ENCODE data around the gene ASAP2.

The ASAP2 gene

DNA sequence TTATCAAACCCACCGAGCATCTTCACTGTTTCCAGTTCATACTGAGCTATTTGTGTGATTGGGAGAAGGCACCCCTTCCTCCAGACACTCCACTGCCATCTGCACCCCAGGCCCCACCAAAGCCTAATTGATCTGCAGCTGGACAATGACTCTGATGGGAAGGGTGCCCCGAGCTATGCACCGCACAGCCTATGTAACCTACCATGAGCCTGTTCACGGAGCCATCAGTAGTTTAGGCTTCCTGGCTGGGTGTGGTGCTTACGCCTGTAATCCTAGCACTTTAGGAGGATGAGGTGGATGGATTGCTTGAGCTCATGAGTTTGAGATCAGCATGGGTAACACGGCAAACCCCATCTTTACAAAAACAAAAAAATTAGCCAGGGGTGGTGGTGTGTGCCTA lies 17.8 kb upstream of the ASAP2 start:
- Histone ChIP-seq H3K4me3 (replicated peaks; ENCODE audit: insufficient read depth, low read length) (no peak overlapping the region), H3K27me3 (ENCODE audit: insufficient read depth, poor library complexity, severe bottlenecking) (no peaks in the 10 kb centered on the region), H3K27ac (replicated peaks) (no peak overlapping the region)
- TF ChIP-seq POLR2AphosphoS5 (IDR thresholded peaks at IDR 0.05; ENCODE audit: low read depth) (no peak), GABPA (IDR thresholded peaks at IDR 0.05; ENCODE audit: low read depth) (no peak), SPI1 (IDR thresholded peaks at IDR 0.05; ENCODE audit: borderline replicate concordance, low read depth) (no peak)
- TF ChIP-seq, protein P1, sequence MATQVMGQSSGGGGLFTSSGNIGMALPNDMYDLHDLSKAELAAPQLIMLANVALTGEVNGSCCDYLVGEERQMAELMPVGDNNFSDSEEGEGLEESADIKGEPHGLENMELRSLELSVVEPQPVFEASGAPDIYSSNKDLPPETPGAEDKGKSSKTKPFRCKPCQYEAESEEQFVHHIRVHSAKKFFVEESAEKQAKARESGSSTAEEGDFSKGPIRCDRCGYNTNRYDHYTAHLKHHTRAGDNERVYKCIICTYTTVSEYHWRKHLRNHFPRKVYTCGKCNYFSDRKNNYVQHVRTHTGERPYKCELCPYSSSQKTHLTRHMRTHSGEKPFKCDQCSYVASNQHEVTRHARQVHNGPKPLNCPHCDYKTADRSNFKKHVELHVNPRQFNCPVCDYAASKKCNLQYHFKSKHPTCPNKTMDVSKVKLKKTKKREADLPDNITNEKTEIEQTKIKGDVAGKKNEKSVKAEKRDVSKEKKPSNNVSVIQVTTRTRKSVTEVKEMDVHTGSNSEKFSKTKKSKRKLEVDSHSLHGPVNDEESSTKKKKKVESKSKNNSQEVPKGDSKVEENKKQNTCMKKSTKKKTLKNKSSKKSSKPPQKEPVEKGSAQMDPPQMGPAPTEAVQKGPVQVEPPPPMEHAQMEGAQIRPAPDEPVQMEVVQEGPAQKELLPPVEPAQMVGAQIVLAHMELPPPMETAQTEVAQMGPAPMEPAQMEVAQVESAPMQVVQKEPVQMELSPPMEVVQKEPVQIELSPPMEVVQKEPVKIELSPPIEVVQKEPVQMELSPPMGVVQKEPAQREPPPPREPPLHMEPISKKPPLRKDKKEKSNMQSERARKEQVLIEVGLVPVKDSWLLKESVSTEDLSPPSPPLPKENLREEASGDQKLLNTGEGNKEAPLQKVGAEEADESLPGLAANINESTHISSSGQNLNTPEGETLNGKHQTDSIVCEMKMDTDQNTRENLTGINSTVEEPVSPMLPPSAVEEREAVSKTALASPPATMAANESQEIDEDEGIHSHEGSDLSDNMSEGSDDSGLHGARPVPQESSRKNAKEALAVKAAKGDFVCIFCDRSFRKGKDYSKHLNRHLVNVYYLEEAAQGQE (IDR thresholded peaks at IDR 0.05; ENCODE audit: insufficient replicate concordance, low read depth) = no peak
- TF ChIP-seq, protein P2, sequence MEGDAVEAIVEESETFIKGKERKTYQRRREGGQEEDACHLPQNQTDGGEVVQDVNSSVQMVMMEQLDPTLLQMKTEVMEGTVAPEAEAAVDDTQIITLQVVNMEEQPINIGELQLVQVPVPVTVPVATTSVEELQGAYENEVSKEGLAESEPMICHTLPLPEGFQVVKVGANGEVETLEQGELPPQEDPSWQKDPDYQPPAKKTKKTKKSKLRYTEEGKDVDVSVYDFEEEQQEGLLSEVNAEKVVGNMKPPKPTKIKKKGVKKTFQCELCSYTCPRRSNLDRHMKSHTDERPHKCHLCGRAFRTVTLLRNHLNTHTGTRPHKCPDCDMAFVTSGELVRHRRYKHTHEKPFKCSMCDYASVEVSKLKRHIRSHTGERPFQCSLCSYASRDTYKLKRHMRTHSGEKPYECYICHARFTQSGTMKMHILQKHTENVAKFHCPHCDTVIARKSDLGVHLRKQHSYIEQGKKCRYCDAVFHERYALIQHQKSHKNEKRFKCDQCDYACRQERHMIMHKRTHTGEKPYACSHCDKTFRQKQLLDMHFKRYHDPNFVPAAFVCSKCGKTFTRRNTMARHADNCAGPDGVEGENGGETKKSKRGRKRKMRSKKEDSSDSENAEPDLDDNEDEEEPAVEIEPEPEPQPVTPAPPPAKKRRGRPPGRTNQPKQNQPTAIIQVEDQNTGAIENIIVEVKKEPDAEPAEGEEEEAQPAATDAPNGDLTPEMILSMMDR (IDR thresholded peaks at IDR 0.05; ENCODE audit: insufficient read depth, low read length) = no peak
- DNase-seq (ENCODE audit: low read depth in 1 of 2, low spot score in 1 of 2) = no peak

DNA sequence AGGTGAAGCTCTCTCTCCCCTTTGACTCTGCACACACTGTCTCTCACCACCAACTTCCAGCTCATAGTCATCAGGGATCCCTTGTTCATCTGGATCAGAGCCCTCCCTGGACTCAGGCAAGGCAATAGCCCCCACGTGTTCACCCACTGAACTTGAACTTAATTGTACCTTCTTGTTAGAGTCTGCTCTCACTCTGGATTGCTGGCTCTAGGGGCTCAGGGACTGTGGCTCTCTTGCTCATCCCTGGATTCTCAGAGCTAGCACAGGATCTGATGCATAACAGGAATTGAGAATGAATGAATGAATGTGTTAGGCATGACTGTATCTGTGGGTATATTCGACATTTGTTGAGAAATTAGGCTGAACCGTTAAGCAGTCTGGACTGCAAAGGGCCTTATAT lies 16.7 kb upstream of the ASAP2 start:
- no peak for TF ChIP-seq POLR2AphosphoS5 (IDR thresholded peaks at IDR 0.05; ENCODE audit: low read depth)
- TF ChIP-seq, protein P2 (IDR thresholded peaks at IDR 0.05; ENCODE audit: insufficient read depth, low read length) = no peak
- no peak for DNase-seq (ENCODE audit: low read depth in 1 of 2, low spot score in 1 of 2)
- H3K27ac ChIP-seq (replicated peaks) = no peak overlapping the region
- H3K27me3 ChIP-seq (ENCODE audit: insufficient read depth, poor library complexity, severe bottlenecking) = no peaks in the 10 kb centered on the region
- H3K4me3 ChIP-seq (replicated peaks; ENCODE audit: insufficient read depth, low read length) = no peak overlapping the region

DNA sequence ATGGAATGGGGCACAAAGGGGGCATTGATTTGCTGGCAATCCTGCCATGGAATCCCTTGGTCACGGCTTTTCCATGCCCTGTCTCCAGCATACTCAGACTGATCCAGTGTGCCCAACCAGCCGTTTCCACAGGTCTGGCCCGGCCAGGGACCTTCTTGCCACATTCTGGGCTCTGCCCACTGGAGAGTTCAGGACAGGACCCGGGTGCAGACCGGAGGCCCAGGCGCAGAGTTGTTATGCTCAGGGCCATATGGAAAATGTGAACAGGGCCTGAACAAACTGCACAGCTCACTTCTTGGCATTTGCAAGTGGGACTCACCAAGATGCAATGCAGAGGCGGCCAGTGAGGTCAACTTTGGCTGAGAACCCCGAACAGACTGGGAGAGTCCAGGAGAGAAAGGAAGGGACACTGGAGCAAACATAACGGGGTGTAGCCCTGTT lies 15.6 kb upstream of the ASAP2 start:
- DNase-seq (ENCODE audit: low read depth in 1 of 2, low spot score in 1 of 2) = no peak
- TF ChIP-seq, protein P2 (IDR thresholded peaks at IDR 0.05; ENCODE audit: insufficient read depth, low read length) = no peak
- no peak overlapping the region for H3K27ac ChIP-seq (replicated peaks)
- H3K4me3 ChIP-seq (replicated peaks; ENCODE audit: insufficient read depth, low read length) = no peak overlapping the region
- H3K27me3 ChIP-seq (ENCODE audit: insufficient read depth, poor library complexity, severe bottlenecking) = no peaks in the 10 kb centered on the region

DNA sequence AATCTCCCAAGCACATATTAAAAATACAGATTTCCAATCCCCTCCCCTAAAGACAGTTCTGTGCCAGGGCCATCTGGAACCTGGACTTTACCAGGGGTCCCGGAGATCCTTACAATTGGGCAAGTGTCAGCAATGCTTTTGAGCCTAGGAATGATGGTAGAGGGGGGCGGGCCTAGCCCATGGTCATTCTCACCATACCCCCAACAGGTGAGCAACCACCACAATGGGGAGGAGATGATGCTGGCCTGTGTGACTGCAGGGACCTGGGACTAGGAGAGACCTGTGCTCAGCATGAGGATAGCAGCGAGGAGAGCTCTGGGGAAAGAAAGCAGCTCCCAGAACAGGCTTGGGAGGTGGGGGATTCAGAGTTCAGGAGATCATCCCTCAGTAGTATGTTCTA lies 13.9 kb upstream of the ASAP2 start:
- no peak for DNase-seq (ENCODE audit: low read depth in 1 of 2, low spot score in 1 of 2)
- no peak for TF ChIP-seq SPI1 (IDR thresholded peaks at IDR 0.05; ENCODE audit: borderline replicate concordance, low read depth)
- Histone ChIP-seq H3K27me3 (ENCODE audit: insufficient read depth, poor library complexity, severe bottlenecking) (no peaks in the 10 kb centered on the region), H3K27ac (replicated peaks) (no peak overlapping the region), H3K4me3 (replicated peaks; ENCODE audit: insufficient read depth, low read length) (no peak overlapping the region)

DNA sequence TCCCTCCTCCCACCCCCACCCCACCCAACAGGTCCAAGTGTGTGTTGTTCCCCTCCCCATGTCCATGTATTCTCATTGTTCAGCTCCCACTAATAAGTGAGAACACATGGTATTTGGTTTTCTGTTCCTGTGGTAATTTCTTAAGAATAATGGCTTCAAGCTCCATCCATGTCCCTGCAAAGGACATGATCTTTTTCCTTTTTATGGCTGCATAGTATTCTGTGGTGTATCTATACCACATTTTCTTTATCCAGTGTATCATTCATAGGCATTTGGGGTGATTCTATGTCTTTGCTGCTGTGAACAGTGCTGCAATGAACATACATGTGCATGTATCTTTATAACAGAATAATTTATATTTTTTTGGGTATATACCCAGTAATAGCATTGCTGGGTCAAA lies 12.3 kb upstream of the ASAP2 start:
- DNase-seq (ENCODE audit: low read depth in 1 of 2, low spot score in 1 of 2) = no peak
- Histone ChIP-seq H3K4me3 (replicated peaks; ENCODE audit: insufficient read depth, low read length) (no peak overlapping the region), H3K27ac (replicated peaks) (no peak overlapping the region), H3K27me3 (ENCODE audit: insufficient read depth, poor library complexity, severe bottlenecking) (no peaks in the 10 kb centered on the region)
- TF ChIP-seq SPI1 (IDR thresholded peaks at IDR 0.05; ENCODE audit: borderline replicate concordance, low read depth) = no peak
- TF ChIP-seq GABPA (IDR thresholded peaks at IDR 0.05; ENCODE audit: low read depth) = no peak
- TF ChIP-seq, protein P1 (IDR thresholded peaks at IDR 0.05; ENCODE audit: insufficient replicate concordance, low read depth) = no peak
- no peak for TF ChIP-seq POLR2AphosphoS5 (IDR thresholded peaks at IDR 0.05; ENCODE audit: low read depth)
- TF ChIP-seq, protein P2 (IDR thresholded peaks at IDR 0.05; ENCODE audit: insufficient read depth, low read length) = no peak
